ENCODE results near the gene MEI1.

DNA sequence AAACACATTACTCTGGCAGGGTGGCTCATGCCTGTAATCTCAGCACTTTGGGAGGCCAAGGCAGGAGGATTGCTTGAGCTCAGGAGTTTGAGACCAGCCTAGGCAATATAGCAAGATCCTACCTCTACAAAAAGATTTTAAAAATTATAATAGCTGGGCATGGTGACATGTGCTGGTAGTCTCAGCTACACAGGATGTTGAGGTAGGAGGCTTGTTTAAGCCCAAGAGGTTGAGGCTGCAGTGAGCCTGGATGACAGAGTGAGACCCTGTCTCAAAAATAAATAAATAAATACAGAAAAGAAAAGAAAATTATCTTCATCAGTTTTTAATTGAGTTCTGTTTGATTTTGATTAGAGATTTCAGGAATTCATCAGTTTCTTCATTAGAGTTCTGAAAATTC is 106.3 kb downstream of the MEI1 start:
- TF ChIP-seq ZNF274 (IDR thresholded peaks at IDR 0.05; ENCODE audit: low read depth, low read length) = no peak
- TF ChIP-seq YY1 (IDR thresholded peaks at IDR 0.05; ENCODE audit: insufficient read depth, insufficient read length) = no peak
